ENCODE measurements around the gene F11.
"Not testable (repeated sequence)": the region's sequence is repeated elsewhere in the genome, so short reads cannot be mapped to it uniquely, and the experiment has no call there.

Gene F11

DNA sequence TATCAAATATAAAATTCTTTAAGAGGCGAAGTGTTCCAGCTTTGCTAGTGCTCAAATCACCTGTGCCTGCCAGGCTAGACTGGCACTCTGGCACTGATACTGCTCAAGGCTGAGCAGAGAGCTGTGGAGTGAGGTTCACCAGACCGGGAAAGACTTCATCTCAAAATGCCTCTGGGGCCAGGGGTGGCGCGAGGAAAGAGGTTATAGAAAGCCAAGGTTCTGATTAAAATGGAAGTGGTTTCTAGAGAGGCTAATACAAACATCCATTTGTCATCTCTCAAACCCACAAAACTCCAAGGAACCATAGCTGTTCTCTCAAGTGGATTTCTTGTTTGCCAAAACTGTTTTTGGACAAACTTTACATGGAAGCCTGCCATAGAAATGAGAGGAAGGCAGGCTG is 41.5 kb downstream of the F11 start:
- TF ChIP-seq, protein P1, sequence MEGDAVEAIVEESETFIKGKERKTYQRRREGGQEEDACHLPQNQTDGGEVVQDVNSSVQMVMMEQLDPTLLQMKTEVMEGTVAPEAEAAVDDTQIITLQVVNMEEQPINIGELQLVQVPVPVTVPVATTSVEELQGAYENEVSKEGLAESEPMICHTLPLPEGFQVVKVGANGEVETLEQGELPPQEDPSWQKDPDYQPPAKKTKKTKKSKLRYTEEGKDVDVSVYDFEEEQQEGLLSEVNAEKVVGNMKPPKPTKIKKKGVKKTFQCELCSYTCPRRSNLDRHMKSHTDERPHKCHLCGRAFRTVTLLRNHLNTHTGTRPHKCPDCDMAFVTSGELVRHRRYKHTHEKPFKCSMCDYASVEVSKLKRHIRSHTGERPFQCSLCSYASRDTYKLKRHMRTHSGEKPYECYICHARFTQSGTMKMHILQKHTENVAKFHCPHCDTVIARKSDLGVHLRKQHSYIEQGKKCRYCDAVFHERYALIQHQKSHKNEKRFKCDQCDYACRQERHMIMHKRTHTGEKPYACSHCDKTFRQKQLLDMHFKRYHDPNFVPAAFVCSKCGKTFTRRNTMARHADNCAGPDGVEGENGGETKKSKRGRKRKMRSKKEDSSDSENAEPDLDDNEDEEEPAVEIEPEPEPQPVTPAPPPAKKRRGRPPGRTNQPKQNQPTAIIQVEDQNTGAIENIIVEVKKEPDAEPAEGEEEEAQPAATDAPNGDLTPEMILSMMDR (IDR thresholded peaks at IDR 0.05; ENCODE audit: low read depth, low read length, missing control alignments): no peak
- no peak overlapping the region for H3K4me3 ChIP-seq (ENCODE audit: low read depth, low read length)
- in situ Hi-C loops (cut with HindIII; ENCODE audit: low sequenced_read_pairs): no loop called here
- no peak for DNase-seq (ENCODE audit: low read depth)

DNA sequence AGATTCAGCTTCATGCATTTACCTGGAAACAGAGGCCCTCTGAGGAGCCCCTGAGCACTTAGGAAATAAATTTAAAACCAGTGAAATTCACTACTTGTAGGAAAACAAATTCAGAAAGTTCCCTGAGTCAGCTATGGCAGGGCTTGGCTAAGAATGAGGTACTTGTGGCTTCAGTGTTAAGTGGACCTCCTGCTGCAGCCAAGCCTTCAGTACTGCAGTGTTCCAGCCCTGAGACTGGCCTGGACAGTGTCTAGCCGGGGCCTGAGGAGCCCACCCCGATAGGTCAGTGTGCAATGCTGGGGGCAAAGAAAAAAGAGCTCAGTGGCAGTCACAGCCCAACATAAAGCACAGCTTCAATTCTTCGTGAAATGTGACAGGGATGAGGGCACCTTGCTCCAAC is 41.9 kb downstream of the F11 start:
- in situ Hi-C loops (cut with HindIII; ENCODE audit: low sequenced_read_pairs): no loop called here
- TF ChIP-seq, protein P1 (IDR thresholded peaks at IDR 0.05; ENCODE audit: low read depth, low read length, missing control alignments): no peak
- DNase-seq (ENCODE audit: low read depth): no peak
- H3K4me3 ChIP-seq (ENCODE audit: low read depth, low read length): no peak overlapping the region

DNA sequence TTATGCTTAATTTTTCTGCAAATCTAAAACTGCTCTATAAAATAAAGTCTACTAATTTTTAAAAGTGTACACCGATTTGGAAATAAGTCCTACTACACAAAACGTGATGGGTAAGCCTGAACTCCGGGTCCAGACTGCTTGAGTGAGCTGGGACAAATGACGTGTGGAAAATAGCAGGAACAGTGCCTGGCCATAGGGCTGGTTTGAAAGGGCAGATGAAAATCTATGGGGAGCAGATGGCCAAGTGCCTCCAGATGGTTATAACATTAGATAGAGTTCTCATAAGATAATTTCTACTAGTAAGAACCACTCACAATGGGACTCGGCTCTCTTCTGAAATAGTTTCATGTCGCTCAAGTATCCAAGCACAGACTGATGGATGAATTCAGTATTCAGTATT is 52.5 kb downstream of the F11 start:
- in situ Hi-C loops (cut with HindIII; ENCODE audit: low sequenced_read_pairs): no loop called here
- TF ChIP-seq, protein P1 (IDR thresholded peaks at IDR 0.05; ENCODE audit: low read depth, low read length, missing control alignments): no peak
- DNase-seq (ENCODE audit: low read depth): no peak
- no peak overlapping the region for H3K4me3 ChIP-seq (ENCODE audit: low read depth, low read length)

- DNase-seq (ENCODE audit: low read depth); H3K4me3 ChIP-seq (ENCODE audit: low read depth, low read length); in situ Hi-C loops (cut with HindIII; ENCODE audit: low sequenced_read_pairs): not testable (repeated sequence)
Observed at GRCh38 chr4:186324660-186325059, 58.7 kb downstream of the F11 start.

GRCh38 chr4:186326391-186326790 is 60.4 kb downstream of the F11 start:
- H3K4me3 ChIP-seq (ENCODE audit: low read depth, low read length): no peak overlapping the region
- TF ChIP-seq, protein P1 (IDR thresholded peaks at IDR 0.05; ENCODE audit: low read depth, low read length, missing control alignments): no peak
- no peak for DNase-seq (ENCODE audit: low read depth)
- in situ Hi-C loops (cut with HindIII; ENCODE audit: low sequenced_read_pairs): no loop called here

GRCh38 chr4:186329372-186329771 is 63.4 kb downstream of the F11 start:
- in situ Hi-C loops (cut with HindIII; ENCODE audit: low sequenced_read_pairs): no loop called here
- no peak overlapping the region for H3K4me3 ChIP-seq (ENCODE audit: low read depth, low read length)
- TF ChIP-seq, protein P1 (IDR thresholded peaks at IDR 0.05; ENCODE audit: low read depth, low read length, missing control alignments): no peak
- no peak for DNase-seq (ENCODE audit: low read depth)

DNA sequence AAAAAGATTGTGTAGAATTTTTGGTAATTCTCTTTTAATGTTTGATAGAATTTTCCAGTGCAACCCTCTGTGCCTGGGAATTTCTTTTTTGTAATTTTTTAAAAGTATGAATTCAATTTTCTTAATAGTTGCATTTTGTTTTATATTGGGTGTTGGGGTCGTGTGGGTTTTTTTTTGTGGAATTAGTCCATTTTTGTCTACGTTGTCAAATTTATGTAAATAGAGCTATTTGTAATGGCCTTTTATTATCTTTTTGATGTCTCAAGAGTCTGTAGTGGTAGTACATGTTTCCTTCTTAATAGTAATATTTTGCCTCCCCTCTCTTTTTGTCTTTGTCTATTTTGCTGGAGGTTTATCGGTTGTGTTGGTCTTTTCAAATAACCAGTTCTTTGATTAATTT is 64.4 kb downstream of the F11 start:
- TF ChIP-seq, protein P1 (IDR thresholded peaks at IDR 0.05; ENCODE audit: low read depth, low read length, missing control alignments): no peak
- DNase-seq (ENCODE audit: low read depth): no peak
- in situ Hi-C loops (cut with HindIII; ENCODE audit: low sequenced_read_pairs): no loop called here
- H3K4me3 ChIP-seq (ENCODE audit: low read depth, low read length): no peak overlapping the region
